Upper lobe of left lung (tissue), 4 donors: ENCODE measurements around the gene ABR.

Experiments
- POLR2A ChIP-seq, 4 donors: fragments of 450-650 bp; IDR thresholded peaks; one replicate each; pipeline ENCODE4 v1.5.1; 2016 to 2017; ENCODE audit warnings: antibody characterized with exemption in 4 of 4, mild to moderate bottlenecking in 2 of 4
- POLR2AphosphoS5 ChIP-seq, 2 donors: sonication (generic); formaldehyde crosslinking; IDR thresholded peaks; one replicate each; pipeline ENCODE4 v1.5.1; 2017; ENCODE audit warnings: antibody characterized with exemption in 2 of 2
- TF ChIP-seq, protein P1 (sequence below), 6 experiments: fragments of 450-650 bp in 4 of 6; fragments of 200-600 bp in 2 of 6; sonication (generic) in 2 of 6; IDR thresholded peaks; one replicate each; pipeline ENCODE4 v1.5.1; 2016 to 2019; ENCODE audit warnings: antibody characterized with exemption in 6 of 6

- TF ChIP-seq, protein P1, sequence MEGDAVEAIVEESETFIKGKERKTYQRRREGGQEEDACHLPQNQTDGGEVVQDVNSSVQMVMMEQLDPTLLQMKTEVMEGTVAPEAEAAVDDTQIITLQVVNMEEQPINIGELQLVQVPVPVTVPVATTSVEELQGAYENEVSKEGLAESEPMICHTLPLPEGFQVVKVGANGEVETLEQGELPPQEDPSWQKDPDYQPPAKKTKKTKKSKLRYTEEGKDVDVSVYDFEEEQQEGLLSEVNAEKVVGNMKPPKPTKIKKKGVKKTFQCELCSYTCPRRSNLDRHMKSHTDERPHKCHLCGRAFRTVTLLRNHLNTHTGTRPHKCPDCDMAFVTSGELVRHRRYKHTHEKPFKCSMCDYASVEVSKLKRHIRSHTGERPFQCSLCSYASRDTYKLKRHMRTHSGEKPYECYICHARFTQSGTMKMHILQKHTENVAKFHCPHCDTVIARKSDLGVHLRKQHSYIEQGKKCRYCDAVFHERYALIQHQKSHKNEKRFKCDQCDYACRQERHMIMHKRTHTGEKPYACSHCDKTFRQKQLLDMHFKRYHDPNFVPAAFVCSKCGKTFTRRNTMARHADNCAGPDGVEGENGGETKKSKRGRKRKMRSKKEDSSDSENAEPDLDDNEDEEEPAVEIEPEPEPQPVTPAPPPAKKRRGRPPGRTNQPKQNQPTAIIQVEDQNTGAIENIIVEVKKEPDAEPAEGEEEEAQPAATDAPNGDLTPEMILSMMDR (IDR thresholded peaks at IDR 0.05) = no peak
- TF ChIP-seq POLR2A (IDR thresholded peaks at IDR 0.05) = no peak
- TF ChIP-seq POLR2AphosphoS5 (IDR thresholded peaks at IDR 0.05) = no peak
Measured at GRCh38 chr17:979212-979538, 200.6 kb downstream of the ABR start.
